Osteocyte (in vitro differentiated cells): ENCODE data around the gene GAL. TPM values are rescaled to one million over a fixed set of nuclear protein-coding genes. Genes with fewer than 3 reads are reported as not detected.

Experiments used
- DNase-seq: peaks from one replicate; pipeline ENCODE4 v3.0.0; 2021; ENCODE audit warnings: mixed read lengths; ENCODE audit not compliant: unreplicated experiment; ENCODE audit errors: extremely low spot score
- H3K27ac Mint-ChIP-seq: one replicate; pipeline ENCODE4 v1.8.0; 2021; ENCODE audit warnings: mild to moderate bottlenecking, mixed read lengths; ENCODE audit not compliant: unreplicated experiment
- H3K27me3 Mint-ChIP-seq: one replicate; pipeline ENCODE4 v1.8.0; 2021; ENCODE audit warnings: mixed read lengths; ENCODE audit not compliant: unreplicated experiment
- H3K36me3 Mint-ChIP-seq: one replicate; pipeline ENCODE4 v1.8.0; 2021; ENCODE audit warnings: mixed read lengths; ENCODE audit not compliant: unreplicated experiment
- H3K4me1 Mint-ChIP-seq: one replicate; pipeline ENCODE4 v1.8.0; 2021; ENCODE audit warnings: mixed read lengths; ENCODE audit not compliant: unreplicated experiment
- H3K4me3 Mint-ChIP-seq: one replicate; pipeline ENCODE4 v1.8.0; 2021; ENCODE audit warnings: mild to moderate bottlenecking, moderate library complexity, mixed read lengths; ENCODE audit not compliant: unreplicated experiment
- H3K9me3 Mint-ChIP-seq: one replicate; pipeline ENCODE4 v1.8.0; 2021; ENCODE audit warnings: mixed read lengths; ENCODE audit not compliant: unreplicated experiment
- total RNA-seq: library from RNA; stranded (reverse); gene quantifications from 2 replicates; pipeline ENCODE4 v1.2.1, GENCODE V29; 2021
- TF ChIP-seq, protein P1 (sequence below): fragments of 200-600 bp; sonication (generic); IDR thresholded peaks from 2 replicates; pipeline ENCODE4 v1.5.0; 2021; ENCODE audit warnings: antibody characterized with exemption, mild to moderate bottlenecking, moderate library complexity

Gene GAL
- total RNA-seq, 1 donor from 2014 or later = not detected

- Mint-ChIP-seq H3K4me1 (no peaks in the 10 kb centered on the region), H3K9me3 (peaks cover 6% of the 10 kb centered on the region), H3K36me3 (peaks cover under 1% of the 10 kb centered on the region), H3K27ac (no peak overlapping the region), H3K27me3 (peaks cover 74% of the 10 kb centered on the region), H3K4me3 (no peak overlapping the region)
- no peak for DNase-seq
- TF ChIP-seq, protein P1, sequence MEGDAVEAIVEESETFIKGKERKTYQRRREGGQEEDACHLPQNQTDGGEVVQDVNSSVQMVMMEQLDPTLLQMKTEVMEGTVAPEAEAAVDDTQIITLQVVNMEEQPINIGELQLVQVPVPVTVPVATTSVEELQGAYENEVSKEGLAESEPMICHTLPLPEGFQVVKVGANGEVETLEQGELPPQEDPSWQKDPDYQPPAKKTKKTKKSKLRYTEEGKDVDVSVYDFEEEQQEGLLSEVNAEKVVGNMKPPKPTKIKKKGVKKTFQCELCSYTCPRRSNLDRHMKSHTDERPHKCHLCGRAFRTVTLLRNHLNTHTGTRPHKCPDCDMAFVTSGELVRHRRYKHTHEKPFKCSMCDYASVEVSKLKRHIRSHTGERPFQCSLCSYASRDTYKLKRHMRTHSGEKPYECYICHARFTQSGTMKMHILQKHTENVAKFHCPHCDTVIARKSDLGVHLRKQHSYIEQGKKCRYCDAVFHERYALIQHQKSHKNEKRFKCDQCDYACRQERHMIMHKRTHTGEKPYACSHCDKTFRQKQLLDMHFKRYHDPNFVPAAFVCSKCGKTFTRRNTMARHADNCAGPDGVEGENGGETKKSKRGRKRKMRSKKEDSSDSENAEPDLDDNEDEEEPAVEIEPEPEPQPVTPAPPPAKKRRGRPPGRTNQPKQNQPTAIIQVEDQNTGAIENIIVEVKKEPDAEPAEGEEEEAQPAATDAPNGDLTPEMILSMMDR = no peak
Measured at GRCh38 chr11:68714060-68714856, 29.9 kb downstream of the GAL start.

GRCh38 chr11:68715456-68716122 is 31.2 kb downstream of the GAL start:
- Mint-ChIP-seq H3K27me3 (peaks cover 83% of the 10 kb centered on the region), H3K36me3 (peaks cover 6% of the 10 kb centered on the region), H3K27ac (no peak overlapping the region), H3K9me3 (peaks cover 17% of the 10 kb centered on the region), H3K4me1 (no peaks in the 10 kb centered on the region), H3K4me3 (no peak overlapping the region)
- TF ChIP-seq, protein P1 = no peak
- DNase-seq = no peak

- Mint-ChIP-seq H3K27ac (no peak overlapping the region), H3K27me3 (peaks cover 85% of the 10 kb centered on the region), H3K36me3 (peaks cover 6% of the 10 kb centered on the region), H3K4me1 (peaks cover 6% of the 10 kb centered on the region), H3K4me3 (no peak overlapping the region), H3K9me3 (peaks cover 17% of the 10 kb centered on the region)
- no peak for DNase-seq
- TF ChIP-seq, protein P1 = no peak
Measured at GRCh38 chr11:68721075-68721474, 36.7 kb downstream of the GAL start.

DNA sequence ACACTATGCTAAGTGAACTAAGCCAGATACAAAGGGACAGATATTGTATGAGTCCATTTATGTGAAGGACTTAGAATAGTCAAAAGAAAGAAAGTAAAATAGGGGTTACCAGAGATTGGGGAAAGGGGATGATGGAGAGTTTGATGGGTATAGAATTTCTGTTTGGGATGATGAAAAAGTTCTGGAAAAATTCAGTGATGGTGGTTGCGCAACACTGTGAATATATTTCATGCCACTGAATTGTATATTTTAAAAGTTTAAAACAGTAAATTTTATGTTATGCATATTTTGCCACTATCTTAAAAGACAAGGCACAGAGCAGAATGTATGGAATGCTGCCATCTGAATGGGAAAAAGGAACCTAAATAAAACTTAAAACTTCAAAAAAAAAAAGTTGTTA is 37.8 kb downstream of the GAL start:
- H3K27me3 Mint-ChIP-seq = peaks cover 81% of the 10 kb centered on the region
- H3K9me3 Mint-ChIP-seq = peaks cover 17% of the 10 kb centered on the region
- H3K36me3 Mint-ChIP-seq = peaks cover 6% of the 10 kb centered on the region
- no peak for DNase-seq
- H3K4me1 Mint-ChIP-seq = peaks cover 6% of the 10 kb centered on the region
- TF ChIP-seq, protein P1 = no peak
- no peak overlapping the region for H3K27ac Mint-ChIP-seq
- H3K4me3 Mint-ChIP-seq = no peak overlapping the region

DNA sequence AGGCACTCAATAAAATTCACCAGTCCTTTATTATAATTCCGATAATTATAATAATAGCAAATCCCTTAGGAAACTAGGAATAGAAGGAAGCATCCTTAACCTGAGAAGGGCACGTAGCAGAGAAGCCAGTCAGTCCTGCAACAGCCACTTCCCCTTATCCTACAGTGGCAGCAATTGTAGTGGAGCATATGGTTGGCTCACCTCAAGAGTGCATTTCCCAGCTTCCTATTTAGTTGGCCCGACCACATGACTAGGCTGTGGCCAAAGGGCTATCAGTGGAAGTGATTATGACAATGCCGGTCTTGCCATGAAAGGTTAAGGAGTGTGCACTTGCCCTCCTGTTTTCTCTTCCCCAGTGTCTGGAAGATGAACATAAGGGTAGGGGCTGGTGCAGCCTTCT is 39.9 kb downstream of the GAL start:
- TF ChIP-seq, protein P1 = no peak
- Mint-ChIP-seq H3K36me3 (peaks cover 5% of the 10 kb centered on the region), H3K9me3 (peaks cover 11% of the 10 kb centered on the region), H3K27me3 (peaks cover 82% of the 10 kb centered on the region), H3K27ac (no peak overlapping the region), H3K4me1 (peaks cover 6% of the 10 kb centered on the region), H3K4me3 (no peak overlapping the region)
- DNase-seq = no peak
